GM18870 (cell line): Measurements from ENCODE around the gene GGACT.
A peak's percentile ranks its signal among the peaks of the same experiment; 100 is the strongest.

Experiments
- ATAC-seq: cut with Tn5 transposase; IDR thresholded peaks from one replicate; pipeline ENCODE4 v1.9.1; 2021; ENCODE audit warnings: moderate library complexity; ENCODE audit not compliant: unreplicated experiment

GGACT gene

GRCh38 chr13:100515410-100515800, 73.2 kb downstream of the GGACT start:
- no peak for ATAC-seq

- peak; percentile 91 for ATAC-seq
Measured at GRCh38 chr13:100514788-100515409, 73.7 kb downstream of the GGACT start.

- no peak for ATAC-seq
Measured at GRCh38 chr13:100513987-100514670, 74.5 kb downstream of the GGACT start.

- no peak for ATAC-seq
Measured at GRCh38 chr13:100513171-100513570, 75.4 kb downstream of the GGACT start.

GRCh38 chr13:100512422-100512821, 76.2 kb downstream of the GGACT start:
- no peak for ATAC-seq

- no peak for ATAC-seq
Measured at GRCh38 chr13:100511466-100511865, 77.1 kb downstream of the GGACT start.

GRCh38 chr13:100510208-100510957, 78.2 kb downstream of the GGACT start:
- ATAC-seq: no peak

- ATAC-seq: no peak
Measured at GRCh38 chr13:100508996-100509395, 79.6 kb downstream of the GGACT start.

- ATAC-seq: no peak
Measured at GRCh38 chr13:100508455-100508854, 80.1 kb downstream of the GGACT start.

- peak; percentile 45 for ATAC-seq
Measured at GRCh38 chr13:100506600-100507422, 81.8 kb downstream of the GGACT start.

GRCh38 chr13:100506154-100506553, 82.4 kb downstream of the GGACT start:
- ATAC-seq: peak; percentile 74

- ATAC-seq: no peak
Measured at GRCh38 chr13:100503622-100504021, 85.0 kb downstream of the GGACT start.

- no peak for ATAC-seq
Measured at GRCh38 chr13:100502446-100502845, 86.1 kb downstream of the GGACT start.

- ATAC-seq: no peak
Measured at GRCh38 chr13:100497389-100497788, 91.2 kb downstream of the GGACT start.

- no peak for ATAC-seq
Measured at GRCh38 chr13:100495455-100495854, 93.1 kb downstream of the GGACT start.

GRCh38 chr13:100493418-100493817, 95.2 kb downstream of the GGACT start:
- no peak for ATAC-seq

- ATAC-seq: no peak
Measured at GRCh38 chr13:100491164-100491842, 97.3 kb downstream of the GGACT start.

GRCh38 chr13:100490692-100491091, 97.9 kb downstream of the GGACT start:
- no peak for ATAC-seq

GRCh38 chr13:100485265-100485664, 103.3 kb downstream of the GGACT start:
- ATAC-seq: no peak

GRCh38 chr13:100484702-100485101, 103.9 kb downstream of the GGACT start:
- ATAC-seq: no peak
